CD4-positive, alpha-beta T cell treated with Interleukin-1 beta for 1 hour (primary cell): ENCODE measurements around the gene CPS1.

ENCODE experiments used
- DNase-seq, 2 donors: peaks; one replicate each; pipeline ENCODE4 v3.0.0-alpha.2; 2020 to 2022

Gene CPS1

GRCh38 chr2:210548031-210548430, 8.4 kb upstream of the CPS1 start:
- no peak for DNase-seq

DNA sequence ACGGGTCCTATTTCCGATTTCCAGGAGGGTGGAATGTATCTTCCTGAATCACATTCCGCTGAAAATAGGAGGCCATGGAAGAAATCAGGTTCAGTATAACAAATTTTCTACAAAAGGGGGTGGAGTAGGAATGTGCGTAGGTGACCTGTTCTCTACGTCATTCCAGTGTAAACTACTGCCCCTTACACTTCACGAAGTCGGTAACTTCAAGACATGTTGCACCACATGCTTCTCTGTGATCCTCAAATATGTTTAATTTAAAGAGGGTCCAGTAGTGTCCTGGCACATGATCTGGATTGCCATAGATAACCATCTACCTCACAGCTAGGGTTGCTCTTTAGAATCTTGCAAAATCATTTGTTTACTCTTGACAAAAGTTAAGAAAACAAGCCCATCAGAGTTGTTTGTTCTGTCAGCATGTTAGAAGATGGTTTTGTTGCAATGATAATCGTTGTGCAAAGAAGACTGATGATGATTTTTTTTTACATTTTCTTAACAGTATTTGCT, 7.5 kb upstream of the CPS1 start:
- no peak for DNase-seq

GRCh38 chr2:210551001-210551400, 5.4 kb upstream of the CPS1 start:
- no peak for DNase-seq

- DNase-seq, result no peak
Observed at GRCh38 chr2:210553373-210553772, 3.0 kb upstream of the CPS1 start.

GRCh38 chr2:210555555-210555954, 844 bp upstream of the CPS1 start:
- DNase-seq, result no peak

GRCh38 chr2:210557721-210558120, 1.3 kb downstream of the CPS1 start:
- DNase-seq, result no peak

GRCh38 chr2:210558708-210559107, 2.3 kb downstream of the CPS1 start:
- DNase-seq, result no peak

GRCh38 chr2:210559182-210559581, 2.8 kb downstream of the CPS1 start:
- no peak for DNase-seq

GRCh38 chr2:210561475-210561874, 5.1 kb downstream of the CPS1 start:
- DNase-seq, result no peak

GRCh38 chr2:210562091-210562490, 5.7 kb downstream of the CPS1 start:
- no peak for DNase-seq

DNA sequence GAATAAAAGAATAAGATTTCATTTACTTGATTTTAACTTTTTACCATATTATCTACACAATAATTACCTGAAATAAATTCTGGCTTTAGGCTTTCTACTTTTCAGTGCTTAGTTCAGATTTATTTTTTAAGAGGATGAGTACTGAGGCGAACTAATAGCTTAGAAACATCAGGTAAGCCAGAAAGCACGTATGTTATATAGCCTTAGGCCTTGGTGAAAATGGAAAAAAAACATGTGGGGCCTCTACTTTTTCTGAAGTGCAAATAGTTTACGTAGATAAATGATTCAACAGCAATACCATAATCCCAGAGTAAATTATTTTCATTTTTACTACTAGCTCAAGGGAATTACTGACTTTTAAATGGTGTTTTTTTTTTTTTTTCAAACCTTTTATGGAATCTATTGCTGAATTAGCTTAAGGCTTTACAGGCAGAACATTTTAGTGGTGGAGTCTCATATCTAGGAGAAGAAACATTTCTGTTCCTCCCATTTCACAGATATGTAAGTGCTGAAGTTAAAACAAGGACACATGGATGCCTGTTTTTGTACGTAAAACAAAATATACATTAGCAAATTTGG, 6.2 kb downstream of the CPS1 start:
- no peak for DNase-seq

- DNase-seq, result no peak
Observed at GRCh38 chr2:210567279-210567678, 10.9 kb downstream of the CPS1 start.

DNA sequence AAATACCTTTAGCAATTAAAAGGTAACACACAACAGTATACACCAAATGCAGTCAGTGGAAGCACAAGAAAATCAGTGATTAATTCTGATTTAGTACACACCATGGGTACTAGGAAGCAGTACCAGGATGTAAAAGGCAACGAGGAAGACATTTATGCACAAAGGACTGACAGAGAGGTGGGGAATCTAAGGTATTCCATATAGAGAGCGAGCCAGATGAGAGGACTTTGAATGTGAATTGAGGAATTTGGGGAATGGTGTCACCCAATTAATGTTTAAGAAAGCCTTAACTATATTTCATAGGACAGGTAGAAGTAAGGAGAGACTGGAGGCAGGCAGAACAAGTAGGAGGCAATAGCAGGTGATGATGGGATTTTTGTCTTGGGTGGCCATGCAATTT, 11.7 kb downstream of the CPS1 start:
- DNase-seq, result no peak

GRCh38 chr2:210577263-210578071, 21.1 kb downstream of the CPS1 start:
- peak in 1 of 2 donors; percentile 30 for DNase-seq

GRCh38 chr2:210584834-210585233, 28.4 kb downstream of the CPS1 start:
- DNase-seq, result no peak

DNA sequence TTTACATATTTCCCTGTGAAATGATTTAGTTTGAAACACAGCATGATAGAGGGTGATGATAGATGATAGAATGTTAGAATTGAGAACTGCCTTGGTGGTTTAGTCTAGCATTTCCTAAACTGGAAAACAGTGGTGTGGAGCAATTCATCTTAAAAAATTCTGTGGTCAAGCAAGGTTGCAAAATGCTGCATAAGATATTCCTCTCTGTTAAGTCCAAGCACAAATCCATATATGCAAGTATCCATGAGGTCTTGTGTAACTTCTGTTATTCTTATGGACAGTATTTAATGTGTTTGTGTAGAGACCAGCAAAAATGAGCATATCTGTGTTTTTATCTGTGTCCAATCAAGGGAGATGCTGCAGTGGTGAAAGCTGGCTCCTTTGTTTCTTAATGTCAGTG, 30.0 kb downstream of the CPS1 start:
- no peak for DNase-seq

GRCh38 chr2:210591663-210592062, 35.3 kb downstream of the CPS1 start:
- DNase-seq, result no peak

DNA sequence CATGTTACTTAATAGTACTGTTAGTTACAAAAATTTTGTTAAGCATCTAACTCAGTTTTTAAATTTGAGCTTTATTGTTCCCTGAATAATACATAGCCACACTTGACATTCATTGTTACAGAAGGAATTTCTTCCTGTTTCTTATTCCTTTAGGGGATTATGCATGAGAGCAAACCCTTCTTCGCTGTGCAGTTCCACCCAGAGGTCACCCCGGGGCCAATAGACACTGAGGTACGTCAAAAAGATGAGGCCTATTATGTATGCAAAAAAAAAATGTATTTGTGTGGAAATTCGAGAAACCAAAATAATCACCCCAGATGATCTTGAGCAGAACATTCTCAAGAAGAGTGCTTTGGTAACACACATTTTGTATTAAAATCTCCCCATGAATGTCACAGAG, 36.3 kb downstream of the CPS1 start:
- DNase-seq, result no peak

DNA sequence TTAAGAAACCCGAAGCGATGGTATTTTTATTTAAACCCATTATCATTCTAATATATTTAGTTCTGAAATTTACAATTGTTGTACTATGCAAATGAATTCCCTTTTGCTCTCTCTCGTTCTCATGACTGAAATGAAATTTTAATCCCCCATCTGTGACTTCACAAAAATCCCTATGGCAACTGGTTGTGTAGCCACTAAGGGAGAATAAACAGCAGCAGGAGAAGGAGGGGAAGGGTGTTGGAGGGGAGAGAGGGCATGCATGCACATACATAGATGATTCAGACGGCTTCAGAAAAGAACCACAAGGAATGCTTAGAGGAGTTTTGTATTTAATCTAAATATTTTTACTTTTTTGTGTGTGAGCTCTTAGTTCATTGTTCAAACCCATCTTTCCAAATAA, 36.8 kb downstream of the CPS1 start:
- DNase-seq, result no peak

- no peak for DNase-seq
Observed at GRCh38 chr2:210598219-210598618, 41.8 kb downstream of the CPS1 start.

GRCh38 chr2:210599476-210599875, 43.1 kb downstream of the CPS1 start:
- DNase-seq, result no peak

- DNase-seq, result no peak
Observed at GRCh38 chr2:210604666-210605065, 48.3 kb downstream of the CPS1 start.

GRCh38 chr2:210606001-210606400, 49.6 kb downstream of the CPS1 start:
- no peak for DNase-seq

GRCh38 chr2:210611466-210611865, 55.1 kb downstream of the CPS1 start:
- DNase-seq, result no peak

DNA sequence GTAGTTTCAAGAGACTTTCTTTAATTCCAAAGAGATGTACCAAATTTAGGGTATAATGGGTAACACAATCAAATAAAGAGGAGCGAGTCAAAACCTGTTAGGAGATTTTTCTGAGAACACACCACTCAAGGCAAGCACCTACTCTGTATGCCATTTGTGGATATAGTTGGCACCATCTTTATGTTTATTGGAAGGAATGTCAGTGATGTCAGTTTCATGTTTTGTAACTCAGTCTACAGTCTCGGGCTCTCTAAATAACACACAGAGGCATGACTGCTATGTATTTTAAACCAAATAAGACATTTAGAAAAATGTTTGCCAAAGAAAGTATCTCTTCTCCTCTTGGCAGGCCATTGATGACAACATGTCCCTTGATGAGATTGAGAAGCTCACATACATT, 59.7 kb downstream of the CPS1 start:
- DNase-seq, result no peak
